CD4-positive, alpha-beta T cell treated with Interleukin-6 at 100 ng/mL for 8 hours (primary cell): ENCODE measurements around the gene DEGS2.

Experiments
- DNase-seq: peaks from one replicate; pipeline ENCODE4 v3.0.0-alpha.2; 2020; ENCODE audit warnings: mixed read lengths, low spot score

The DEGS2 gene

GRCh38 chr14:100148837-100149731 is 10.4 kb downstream of the DEGS2 start:
- no peak for DNase-seq

GRCh38 chr14:100147691-100148464 is 11.6 kb downstream of the DEGS2 start:
- no peak for DNase-seq

- DNase-seq: peak; percentile 54
These were observed 12.2 kb downstream of the DEGS2 start for GRCh38 chr14:100147181-100147631.

- peak; percentile 22 for DNase-seq
These were observed 12.8 kb downstream of the DEGS2 start for GRCh38 chr14:100146531-100147091.

GRCh38 chr14:100145682-100146464 is 13.6 kb downstream of the DEGS2 start:
- DNase-seq: no peak

- DNase-seq: no peak
These were observed 14.3 kb downstream of the DEGS2 start for GRCh38 chr14:100144996-100145646.

GRCh38 chr14:100144645-100144995 is 14.8 kb downstream of the DEGS2 start:
- DNase-seq: no peak

- DNase-seq: no peak
These were observed 15.5 kb downstream of the DEGS2 start for GRCh38 chr14:100143934-100144333.

- DNase-seq: no peak
These were observed 15.9 kb downstream of the DEGS2 start for GRCh38 chr14:100143523-100143922.

- DNase-seq: no peak
These were observed 17.1 kb downstream of the DEGS2 start for GRCh38 chr14:100142073-100143040.

GRCh38 chr14:100141098-100141497 is 18.3 kb downstream of the DEGS2 start:
- no peak for DNase-seq

- no peak for DNase-seq
These were observed 18.9 kb downstream of the DEGS2 start for GRCh38 chr14:100140452-100141078.

GRCh38 chr14:100138955-100139354 is 20.5 kb downstream of the DEGS2 start:
- DNase-seq: no peak

GRCh38 chr14:100138082-100138787 is 21.2 kb downstream of the DEGS2 start:
- no peak for DNase-seq

- no peak for DNase-seq
These were observed 22.3 kb downstream of the DEGS2 start for GRCh38 chr14:100137173-100137572.

GRCh38 chr14:100135784-100136183 is 23.7 kb downstream of the DEGS2 start:
- DNase-seq: no peak

GRCh38 chr14:100135073-100135472 is 24.4 kb downstream of the DEGS2 start:
- no peak for DNase-seq

GRCh38 chr14:100134586-100134985 is 24.9 kb downstream of the DEGS2 start:
- no peak for DNase-seq

- no peak for DNase-seq
These were observed 26.4 kb downstream of the DEGS2 start for GRCh38 chr14:100132903-100133510.
